ENCODE measurements around the gene TEDDM1. TPM values are rescaled to one million over a fixed set of nuclear protein-coding genes. Genes with fewer than 3 reads are reported as not detected.

TEDDM1 gene
- polyA plus RNA-seq, 1 donor from 2014 or later: not detected

DNA sequence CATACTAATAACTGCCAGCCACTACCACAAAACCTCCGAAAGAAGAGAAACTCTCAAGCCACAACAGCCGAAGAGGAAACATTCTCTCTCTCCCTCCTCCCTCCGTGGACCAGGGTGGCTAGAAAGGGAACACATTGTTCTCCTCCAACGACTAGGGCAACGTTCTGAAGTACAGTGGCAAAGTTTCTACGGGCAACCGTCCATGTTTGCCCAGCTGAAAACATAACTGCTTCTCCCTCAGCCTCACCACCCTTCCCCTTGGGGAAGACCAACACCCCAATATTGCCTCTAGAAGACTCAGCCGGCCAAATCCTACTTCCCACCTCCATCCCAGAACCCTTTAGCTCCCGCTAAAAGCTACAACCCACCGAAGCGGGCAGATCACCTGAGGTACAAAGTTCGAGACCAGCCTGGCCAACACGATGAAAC, 10.8 kb downstream of the TEDDM1 start:
- Histone ChIP-seq H2AFZ (ENCODE audit: low read depth, low read length) (no peak overlapping the region), H3K79me2 (replicated peaks; ENCODE audit: insufficient read depth, low read length) (peaks cover 46% of the 10 kb centered on the region), H3K9ac (ENCODE audit: low read length) (peak overlapping the region; percentile 94), H3K9me3 (ENCODE audit: low read length) (no peaks in the 10 kb centered on the region), H3K4me3 (ENCODE audit: low read length) (peak overlapping the region; percentile 98), H3K27me3 (ENCODE audit: insufficient read depth, low read depth, low read length) (no peaks in the 10 kb centered on the region), H3K36me3 (ENCODE audit: insufficient read depth, low read length) (peaks cover 11% of the 10 kb centered on the region), H3K27ac (ENCODE audit: low read length) (no peak overlapping the region), H4K20me1 (ENCODE audit: insufficient read depth) (peaks cover 27% of the 10 kb centered on the region), H3K9me2 (ENCODE audit: insufficient read depth, low read length) (no peaks in the 10 kb centered on the region), H3K4me2 (ENCODE audit: low read length) (peak overlapping the region; percentile 86), H3F3A (ENCODE audit: insufficient read depth, low read length, poor library complexity, severe bottlenecking) (no peaks in the 10 kb centered on the region)
- TF ChIP-seq POLR2AphosphoS5 (IDR thresholded peaks at IDR 0.05) (no peak), MXI1 (conservative IDR thresholded peaks at IDR 0.05; ENCODE audit: poor library complexity, severe bottlenecking) (peak; percentile 29)

DNA sequence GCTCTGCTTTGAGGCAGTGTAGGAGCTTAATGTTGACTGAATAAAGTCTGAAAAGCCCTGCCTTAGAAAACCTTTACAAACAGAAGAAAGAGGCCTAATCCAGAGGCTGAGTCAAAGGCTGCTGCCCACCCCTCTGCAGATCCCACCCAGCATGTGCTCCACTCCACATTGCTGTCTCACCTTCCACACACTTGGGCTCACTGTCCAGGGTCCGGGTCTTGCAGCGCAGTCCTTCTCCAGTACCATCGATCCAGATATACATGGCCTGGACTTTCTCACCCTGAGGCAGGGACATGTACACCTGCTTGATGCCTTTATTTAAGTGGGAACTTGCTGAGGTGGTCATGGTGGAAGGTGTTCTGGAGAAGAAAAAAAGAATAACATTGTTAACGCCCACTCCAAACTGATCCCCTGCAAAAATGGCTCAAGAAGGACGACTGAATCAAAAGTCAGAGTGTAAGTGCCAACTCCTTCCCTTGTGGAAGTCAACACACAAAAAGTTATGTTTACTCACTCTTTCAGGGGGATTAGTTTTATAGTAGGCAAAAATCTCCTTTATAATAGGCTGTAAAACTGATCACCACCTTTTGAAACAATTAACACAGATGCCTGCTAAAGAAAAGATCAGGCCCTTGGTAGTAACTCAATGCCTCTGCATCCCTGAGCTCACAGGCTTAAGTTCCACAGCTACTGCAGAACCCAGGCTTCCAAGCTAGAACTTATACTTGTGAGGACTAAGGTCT, 11.9 kb downstream of the TEDDM1 start:
- no peaks in the 10 kb centered on the region for H3K9me3 ChIP-seq (ENCODE audit: low read length)
- TF ChIP-seq MXI1 (conservative IDR thresholded peaks at IDR 0.05; ENCODE audit: poor library complexity, severe bottlenecking) (no peak), TAF1 (IDR thresholded peaks at IDR 0.05; ENCODE audit: low read depth) (no peak), EP300 (conservative IDR thresholded peaks at IDR 0.05; ENCODE audit: poor library complexity, severe bottlenecking) (no peak), RAD21 (conservative IDR thresholded peaks at IDR 0.05) (no peak), EZH2 (IDR thresholded peaks at IDR 0.05; ENCODE audit: borderline replicate concordance, insufficient read depth, low read length, poor library complexity, severe bottlenecking) (no peak), POLR2AphosphoS5 (IDR thresholded peaks at IDR 0.05) (no peak), SMC3 (conservative IDR thresholded peaks at IDR 0.05; ENCODE audit: poor library complexity) (no peak)
- TF ChIP-seq, protein P1, sequence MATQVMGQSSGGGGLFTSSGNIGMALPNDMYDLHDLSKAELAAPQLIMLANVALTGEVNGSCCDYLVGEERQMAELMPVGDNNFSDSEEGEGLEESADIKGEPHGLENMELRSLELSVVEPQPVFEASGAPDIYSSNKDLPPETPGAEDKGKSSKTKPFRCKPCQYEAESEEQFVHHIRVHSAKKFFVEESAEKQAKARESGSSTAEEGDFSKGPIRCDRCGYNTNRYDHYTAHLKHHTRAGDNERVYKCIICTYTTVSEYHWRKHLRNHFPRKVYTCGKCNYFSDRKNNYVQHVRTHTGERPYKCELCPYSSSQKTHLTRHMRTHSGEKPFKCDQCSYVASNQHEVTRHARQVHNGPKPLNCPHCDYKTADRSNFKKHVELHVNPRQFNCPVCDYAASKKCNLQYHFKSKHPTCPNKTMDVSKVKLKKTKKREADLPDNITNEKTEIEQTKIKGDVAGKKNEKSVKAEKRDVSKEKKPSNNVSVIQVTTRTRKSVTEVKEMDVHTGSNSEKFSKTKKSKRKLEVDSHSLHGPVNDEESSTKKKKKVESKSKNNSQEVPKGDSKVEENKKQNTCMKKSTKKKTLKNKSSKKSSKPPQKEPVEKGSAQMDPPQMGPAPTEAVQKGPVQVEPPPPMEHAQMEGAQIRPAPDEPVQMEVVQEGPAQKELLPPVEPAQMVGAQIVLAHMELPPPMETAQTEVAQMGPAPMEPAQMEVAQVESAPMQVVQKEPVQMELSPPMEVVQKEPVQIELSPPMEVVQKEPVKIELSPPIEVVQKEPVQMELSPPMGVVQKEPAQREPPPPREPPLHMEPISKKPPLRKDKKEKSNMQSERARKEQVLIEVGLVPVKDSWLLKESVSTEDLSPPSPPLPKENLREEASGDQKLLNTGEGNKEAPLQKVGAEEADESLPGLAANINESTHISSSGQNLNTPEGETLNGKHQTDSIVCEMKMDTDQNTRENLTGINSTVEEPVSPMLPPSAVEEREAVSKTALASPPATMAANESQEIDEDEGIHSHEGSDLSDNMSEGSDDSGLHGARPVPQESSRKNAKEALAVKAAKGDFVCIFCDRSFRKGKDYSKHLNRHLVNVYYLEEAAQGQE (IDR thresholded peaks at IDR 0.05; ENCODE audit: borderline replicate concordance): no peak
- TF ChIP-seq, protein P2, sequence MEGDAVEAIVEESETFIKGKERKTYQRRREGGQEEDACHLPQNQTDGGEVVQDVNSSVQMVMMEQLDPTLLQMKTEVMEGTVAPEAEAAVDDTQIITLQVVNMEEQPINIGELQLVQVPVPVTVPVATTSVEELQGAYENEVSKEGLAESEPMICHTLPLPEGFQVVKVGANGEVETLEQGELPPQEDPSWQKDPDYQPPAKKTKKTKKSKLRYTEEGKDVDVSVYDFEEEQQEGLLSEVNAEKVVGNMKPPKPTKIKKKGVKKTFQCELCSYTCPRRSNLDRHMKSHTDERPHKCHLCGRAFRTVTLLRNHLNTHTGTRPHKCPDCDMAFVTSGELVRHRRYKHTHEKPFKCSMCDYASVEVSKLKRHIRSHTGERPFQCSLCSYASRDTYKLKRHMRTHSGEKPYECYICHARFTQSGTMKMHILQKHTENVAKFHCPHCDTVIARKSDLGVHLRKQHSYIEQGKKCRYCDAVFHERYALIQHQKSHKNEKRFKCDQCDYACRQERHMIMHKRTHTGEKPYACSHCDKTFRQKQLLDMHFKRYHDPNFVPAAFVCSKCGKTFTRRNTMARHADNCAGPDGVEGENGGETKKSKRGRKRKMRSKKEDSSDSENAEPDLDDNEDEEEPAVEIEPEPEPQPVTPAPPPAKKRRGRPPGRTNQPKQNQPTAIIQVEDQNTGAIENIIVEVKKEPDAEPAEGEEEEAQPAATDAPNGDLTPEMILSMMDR (IDR thresholded peaks at IDR 0.05; ENCODE audit: poor library complexity, severe bottlenecking): no peak
- H3K9me2 ChIP-seq (ENCODE audit: insufficient read depth, low read length): no peaks in the 10 kb centered on the region
- peaks cover 46% of the 10 kb centered on the region for H3K79me2 ChIP-seq (replicated peaks; ENCODE audit: insufficient read depth, low read length)
- peaks cover 11% of the 10 kb centered on the region for H3K36me3 ChIP-seq (ENCODE audit: insufficient read depth, low read length)
- no peak overlapping the region for H3K9ac ChIP-seq (ENCODE audit: low read length)
- peak overlapping the region; percentile 86 for H3K4me2 ChIP-seq (ENCODE audit: low read length)
- no peaks in the 10 kb centered on the region for H3K27me3 ChIP-seq (ENCODE audit: insufficient read depth, low read depth, low read length)
- no peak overlapping the region for H2AFZ ChIP-seq (ENCODE audit: low read depth, low read length)
- peaks cover 27% of the 10 kb centered on the region for H4K20me1 ChIP-seq (ENCODE audit: insufficient read depth)
- H3K4me3 ChIP-seq (ENCODE audit: low read length): peak overlapping the region; percentile 98
- H3F3A ChIP-seq (ENCODE audit: insufficient read depth, low read length, poor library complexity, severe bottlenecking): no peaks in the 10 kb centered on the region
- H3K27ac ChIP-seq (ENCODE audit: low read length): no peak overlapping the region
